Endodermal cell (in vitro differentiated cells): ENCODE measurements around the gene LIN7C. TPM values are rescaled to one million over a fixed set of nuclear protein-coding genes. Genes with fewer than 3 reads are reported as not detected.

Experiments used
- DNase-seq: peaks from one replicate; pipeline ENCODE4 v3.0.0-alpha.2; 2017
- H3K27ac ChIP-seq: 2 replicates; pipeline ENCODE4 v1.5.1; 2013; ENCODE audit warnings: mild to moderate bottlenecking, low read depth, low read length, moderate library complexity
- H3K27me3 ChIP-seq: 2 replicates; pipeline ENCODE4 v1.6.1; 2013; ENCODE audit warnings: mild to moderate bottlenecking, low read length, moderate library complexity; ENCODE audit not compliant: insufficient read depth, control insufficient read depth, poor library complexity, severe bottlenecking
- H3K36me3 ChIP-seq: 2 replicates; pipeline ENCODE4 v1.7.0; 2013; ENCODE audit warnings: mild to moderate bottlenecking, low read length, moderate library complexity; ENCODE audit not compliant: control insufficient read depth, insufficient read depth
- H3K4me1 ChIP-seq: one replicate; pipeline ENCODE4 v1.7.0; 2013; ENCODE audit warnings: low read length; ENCODE audit not compliant: control insufficient read depth, insufficient read depth
- H3K4me3 ChIP-seq: 2 replicates; pipeline ENCODE4 v1.5.1; 2013; ENCODE audit warnings: mild to moderate bottlenecking, low read length, moderate library complexity
- H3K9ac ChIP-seq: 2 replicates; pipeline ENCODE4 v1.6.1; 2013; ENCODE audit warnings: mild to moderate bottlenecking, low read length, moderate library complexity; ENCODE audit not compliant: poor library complexity, severe bottlenecking; ENCODE audit errors: extremely low read depth
- H3K9me3 ChIP-seq: 2 replicates; pipeline ENCODE4 v1.6.1; 2013; ENCODE audit warnings: mild to moderate bottlenecking, low read length, moderate library complexity; ENCODE audit not compliant: control insufficient read depth
- H3K27ac Mint-ChIP-seq: 2 replicates; pipeline ENCODE4 v1.8.0; 2020; ENCODE audit warnings: mixed read lengths
- H3K27me3 Mint-ChIP-seq: 2 replicates; pipeline ENCODE4 v1.8.0; 2021; ENCODE audit warnings: mild to moderate bottlenecking, mixed read lengths; ENCODE audit not compliant: insufficient read depth
- H3K36me3 Mint-ChIP-seq: 2 replicates; pipeline ENCODE4 v1.8.0; 2020; ENCODE audit warnings: low read depth, mixed read lengths
- H3K4me1 Mint-ChIP-seq: 2 replicates; pipeline ENCODE4 v1.8.0; 2020; ENCODE audit warnings: mixed read lengths
- H3K4me3 Mint-ChIP-seq: 2 replicates; pipeline ENCODE4 v1.8.0; 2020; ENCODE audit warnings: mild to moderate bottlenecking, moderate library complexity, mixed read lengths
- H3K9me3 Mint-ChIP-seq: 2 replicates; pipeline ENCODE4 v1.8.0; 2020; ENCODE audit warnings: mild to moderate bottlenecking, mixed read lengths
- WGBS, 2 experiments: methylation state at CpG; one replicate each; pipeline versions ENCODE4 v1.1.5 to v1.1.7; 2013; ENCODE audit warnings: missing lambda C conversion rate in 2 of 2, mixed read lengths in 1 of 2; ENCODE audit not compliant: insufficient coverage in 1 of 2, insufficient read length in 1 of 2; 5-methylcytosine and 5-hydroxymethylcytosine counted together
- total RNA-seq, 2 donors: library from RNA; stranded (reverse); fragmentation: NEBNext Ultra II Directional in 1 of 2; extraction: Animal tissue kit (Norgen Biotek cat#: 25700) in 1 of 2; gene quantifications; 2 replicates in 1 of 2; 3 replicates in 1 of 2; pipeline ENCODE4 v1.2.1, GENCODE V29; 2021
- TF ChIP-seq, protein P1 (sequence below): fragments of 200-600 bp; sonication (generic); conservative IDR thresholded peaks from 2 replicates; pipeline ENCODE4 v1.5.0; 2021; ENCODE audit warnings: antibody characterized with exemption, mild to moderate bottlenecking

Gene LIN7C
- total RNA-seq, 2 donors from 2014 or later = 28.3 to 39.6 TPM

DNA sequence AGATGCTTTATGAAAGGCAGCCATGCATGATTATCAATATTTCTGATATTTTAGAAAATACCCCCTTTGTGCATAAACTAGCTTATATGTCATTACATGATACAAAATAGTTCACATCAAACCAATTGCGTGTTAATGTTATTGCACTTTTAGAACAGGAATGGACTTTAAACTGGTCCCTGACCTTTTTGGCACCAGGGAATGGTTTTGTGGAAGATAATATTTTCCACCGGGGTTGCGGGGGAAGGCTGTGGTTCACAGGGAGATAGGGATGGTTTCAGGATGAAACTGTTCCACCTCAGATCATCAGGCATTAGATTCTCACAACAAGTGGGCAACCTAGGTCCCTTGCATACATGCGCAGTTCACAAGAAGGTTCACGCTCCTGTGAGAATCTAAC, 17.5 kb downstream of the LIN7C start:
- H3K4me1 ChIP-seq = no peaks in the 10 kb centered on the region
- peak overlapping the region; percentile 31 for H3K4me3 ChIP-seq
- Mint-ChIP-seq H3K4me3 (no peak overlapping the region), H3K36me3 (peaks cover 49% of the 10 kb centered on the region), H3K27ac (no peak overlapping the region), H3K27me3 (no peaks in the 10 kb centered on the region), H3K4me1 (no peaks in the 10 kb centered on the region), H3K9me3 (peaks cover 14% of the 10 kb centered on the region)
- H3K36me3 ChIP-seq = peaks cover 50% of the 10 kb centered on the region
- 80 to 89% methylated on average over 3 to 5 of the region's 5 CpGs for WGBS, 2 experiments
- DNase-seq = no peak
- H3K27ac ChIP-seq = no peak overlapping the region
- TF ChIP-seq, protein P1, sequence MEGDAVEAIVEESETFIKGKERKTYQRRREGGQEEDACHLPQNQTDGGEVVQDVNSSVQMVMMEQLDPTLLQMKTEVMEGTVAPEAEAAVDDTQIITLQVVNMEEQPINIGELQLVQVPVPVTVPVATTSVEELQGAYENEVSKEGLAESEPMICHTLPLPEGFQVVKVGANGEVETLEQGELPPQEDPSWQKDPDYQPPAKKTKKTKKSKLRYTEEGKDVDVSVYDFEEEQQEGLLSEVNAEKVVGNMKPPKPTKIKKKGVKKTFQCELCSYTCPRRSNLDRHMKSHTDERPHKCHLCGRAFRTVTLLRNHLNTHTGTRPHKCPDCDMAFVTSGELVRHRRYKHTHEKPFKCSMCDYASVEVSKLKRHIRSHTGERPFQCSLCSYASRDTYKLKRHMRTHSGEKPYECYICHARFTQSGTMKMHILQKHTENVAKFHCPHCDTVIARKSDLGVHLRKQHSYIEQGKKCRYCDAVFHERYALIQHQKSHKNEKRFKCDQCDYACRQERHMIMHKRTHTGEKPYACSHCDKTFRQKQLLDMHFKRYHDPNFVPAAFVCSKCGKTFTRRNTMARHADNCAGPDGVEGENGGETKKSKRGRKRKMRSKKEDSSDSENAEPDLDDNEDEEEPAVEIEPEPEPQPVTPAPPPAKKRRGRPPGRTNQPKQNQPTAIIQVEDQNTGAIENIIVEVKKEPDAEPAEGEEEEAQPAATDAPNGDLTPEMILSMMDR = no peak
- H3K9ac ChIP-seq = no peak overlapping the region
- H3K9me3 ChIP-seq = peaks cover 40% of the 10 kb centered on the region
- H3K27me3 ChIP-seq = no peaks in the 10 kb centered on the region

DNA sequence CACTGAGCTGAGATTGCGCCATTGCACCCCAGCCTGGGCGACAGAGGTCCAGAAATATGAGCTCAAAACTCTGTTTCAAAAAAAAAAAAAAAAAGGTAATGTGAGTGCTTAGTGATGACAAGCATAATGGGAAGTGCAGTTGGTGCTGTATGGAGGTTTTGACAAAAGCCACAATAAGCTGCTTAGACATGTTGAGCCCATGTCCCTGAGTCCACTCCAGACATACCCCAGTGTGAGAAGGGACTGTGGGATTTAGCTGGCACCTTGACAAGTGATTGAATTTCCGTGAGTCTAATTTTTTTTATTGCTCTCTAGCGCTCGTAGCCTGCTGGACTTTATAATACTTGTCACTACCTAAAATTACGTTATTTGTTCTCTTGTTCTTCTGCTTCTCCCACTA, 18.9 kb downstream of the LIN7C start:
- no peak for DNase-seq
- Histone ChIP-seq H3K4me3 (no peak overlapping the region), H3K27ac (no peak overlapping the region), H3K36me3 (peaks cover 39% of the 10 kb centered on the region), H3K9ac (no peak overlapping the region), H3K9me3 (peaks cover 40% of the 10 kb centered on the region), H3K27me3 (no peaks in the 10 kb centered on the region), H3K4me1 (no peaks in the 10 kb centered on the region)
- TF ChIP-seq, protein P1 = no peak
- Mint-ChIP-seq H3K9me3 (peaks cover 14% of the 10 kb centered on the region), H3K36me3 (peaks cover 40% of the 10 kb centered on the region), H3K4me1 (peaks cover 5% of the 10 kb centered on the region), H3K27ac (no peak overlapping the region), H3K4me3 (no peak overlapping the region), H3K27me3 (no peaks in the 10 kb centered on the region)
- 95 to 100% methylated on average over 2 to 6 of the region's 6 CpGs for WGBS, 2 experiments

DNA sequence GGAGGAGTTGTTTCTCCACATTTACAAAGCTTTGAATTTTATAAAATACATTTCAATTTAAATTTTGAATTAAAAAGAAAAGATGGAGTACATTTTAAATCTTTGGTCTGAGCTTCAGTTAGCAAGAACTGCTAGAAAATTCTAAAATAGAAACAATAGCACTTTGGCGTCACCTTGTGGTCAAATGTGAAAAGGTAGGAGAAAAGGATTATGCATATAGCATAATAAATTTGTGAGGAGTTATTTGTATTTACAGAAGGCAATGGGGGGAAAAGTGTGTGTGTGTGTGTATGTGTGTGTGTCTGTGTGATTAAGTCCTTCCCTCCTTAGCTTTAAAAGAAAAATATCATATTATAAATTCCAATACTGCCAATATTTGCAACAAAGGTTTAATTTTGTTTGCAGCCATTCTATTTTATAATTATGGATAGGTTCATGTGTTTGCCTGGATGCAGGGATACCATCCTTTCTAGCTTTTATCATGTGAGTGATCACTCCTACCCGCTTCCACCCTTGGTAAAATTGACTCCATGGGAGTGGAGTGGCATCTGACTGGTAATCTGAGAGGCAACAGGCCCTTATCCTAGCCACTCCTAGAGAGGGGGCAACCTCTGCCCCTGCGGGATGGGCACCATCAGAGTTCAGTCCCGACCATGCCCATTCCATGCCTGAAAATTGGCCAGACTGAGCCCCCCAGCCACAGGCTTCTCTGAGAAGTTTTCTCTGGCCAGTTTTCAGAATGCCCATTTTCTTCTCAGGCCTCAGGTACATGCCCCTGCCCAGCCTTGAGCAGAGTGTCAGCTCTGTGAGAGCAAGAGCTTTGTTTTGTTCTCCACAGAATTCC, 20.4 kb downstream of the LIN7C start:
- WGBS, 2 experiments = 39 to 42% methylated on average over 3 to 4 of the region's 4 CpGs
- DNase-seq = peak; percentile 59
- no peaks in the 10 kb centered on the region for H3K27me3 Mint-ChIP-seq
- peaks cover 7% of the 10 kb centered on the region for H3K4me1 Mint-ChIP-seq
- H3K4me1 ChIP-seq = no peaks in the 10 kb centered on the region
- no peak overlapping the region for H3K9ac ChIP-seq
- peaks cover 24% of the 10 kb centered on the region for H3K36me3 ChIP-seq
- H3K9me3 Mint-ChIP-seq = peaks cover 14% of the 10 kb centered on the region
- TF ChIP-seq, protein P1 = peak; percentile 96
- H3K27me3 ChIP-seq = no peaks in the 10 kb centered on the region
- no peak overlapping the region for H3K4me3 Mint-ChIP-seq
- H3K27ac Mint-ChIP-seq = no peak overlapping the region
- no peak overlapping the region for H3K27ac ChIP-seq
- peaks cover 29% of the 10 kb centered on the region for H3K9me3 ChIP-seq
- H3K36me3 Mint-ChIP-seq = peaks cover 26% of the 10 kb centered on the region
- no peak overlapping the region for H3K4me3 ChIP-seq
